ENCODE data around the gene TAF10.

Gene TAF10

GRCh38 chr11:6596239-6596877, 15.7 kb downstream of the TAF10 start:
- TF ChIP-seq, protein P1, sequence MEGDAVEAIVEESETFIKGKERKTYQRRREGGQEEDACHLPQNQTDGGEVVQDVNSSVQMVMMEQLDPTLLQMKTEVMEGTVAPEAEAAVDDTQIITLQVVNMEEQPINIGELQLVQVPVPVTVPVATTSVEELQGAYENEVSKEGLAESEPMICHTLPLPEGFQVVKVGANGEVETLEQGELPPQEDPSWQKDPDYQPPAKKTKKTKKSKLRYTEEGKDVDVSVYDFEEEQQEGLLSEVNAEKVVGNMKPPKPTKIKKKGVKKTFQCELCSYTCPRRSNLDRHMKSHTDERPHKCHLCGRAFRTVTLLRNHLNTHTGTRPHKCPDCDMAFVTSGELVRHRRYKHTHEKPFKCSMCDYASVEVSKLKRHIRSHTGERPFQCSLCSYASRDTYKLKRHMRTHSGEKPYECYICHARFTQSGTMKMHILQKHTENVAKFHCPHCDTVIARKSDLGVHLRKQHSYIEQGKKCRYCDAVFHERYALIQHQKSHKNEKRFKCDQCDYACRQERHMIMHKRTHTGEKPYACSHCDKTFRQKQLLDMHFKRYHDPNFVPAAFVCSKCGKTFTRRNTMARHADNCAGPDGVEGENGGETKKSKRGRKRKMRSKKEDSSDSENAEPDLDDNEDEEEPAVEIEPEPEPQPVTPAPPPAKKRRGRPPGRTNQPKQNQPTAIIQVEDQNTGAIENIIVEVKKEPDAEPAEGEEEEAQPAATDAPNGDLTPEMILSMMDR (IDR thresholded peaks at IDR 0.05; ENCODE audit: control insufficient read depth, extremely low read depth, insufficient read depth): no peak
- no peak overlapping the region for H3K4me3 ChIP-seq (ENCODE audit: low read depth, low read length)

GRCh38 chr11:6594142-6594768, 17.8 kb downstream of the TAF10 start:
- DNase-seq (ENCODE audit: low read depth): no peak
- no peak overlapping the region for H3K4me3 ChIP-seq (ENCODE audit: low read depth, low read length)
- TF ChIP-seq, protein P1 (IDR thresholded peaks at IDR 0.05; ENCODE audit: control insufficient read depth, extremely low read depth, insufficient read depth): no peak

More at GRCh38 chr11:6596239-6596877, 15.7 kb downstream of the TAF10 start:
- DNase-seq (ENCODE audit: low read depth): no peak

DNA sequence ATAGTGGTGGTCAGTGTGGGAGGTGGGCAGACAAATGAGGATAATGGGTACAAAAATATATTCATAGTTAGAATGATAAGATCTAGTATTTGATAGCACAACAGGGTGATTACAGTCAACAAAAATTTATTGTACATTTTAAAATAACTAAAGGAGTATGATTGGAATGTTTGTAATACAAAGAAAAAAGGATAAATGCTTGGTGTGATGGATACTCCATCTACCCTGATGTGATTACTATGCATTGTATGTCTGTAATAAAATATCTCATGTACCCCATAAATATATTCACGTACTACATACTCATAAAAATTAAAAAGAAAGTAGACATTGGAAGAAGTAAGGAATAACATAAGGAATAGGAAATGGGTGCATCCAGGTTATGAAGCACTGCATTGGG, 24.0 kb downstream of the TAF10 start:
- no peak for DNase-seq (ENCODE audit: low read depth)
- TF ChIP-seq, protein P1 (IDR thresholded peaks at IDR 0.05; ENCODE audit: control insufficient read depth, extremely low read depth, insufficient read depth): no peak
- no peak overlapping the region for H3K4me3 ChIP-seq (ENCODE audit: low read depth, low read length)

DNA sequence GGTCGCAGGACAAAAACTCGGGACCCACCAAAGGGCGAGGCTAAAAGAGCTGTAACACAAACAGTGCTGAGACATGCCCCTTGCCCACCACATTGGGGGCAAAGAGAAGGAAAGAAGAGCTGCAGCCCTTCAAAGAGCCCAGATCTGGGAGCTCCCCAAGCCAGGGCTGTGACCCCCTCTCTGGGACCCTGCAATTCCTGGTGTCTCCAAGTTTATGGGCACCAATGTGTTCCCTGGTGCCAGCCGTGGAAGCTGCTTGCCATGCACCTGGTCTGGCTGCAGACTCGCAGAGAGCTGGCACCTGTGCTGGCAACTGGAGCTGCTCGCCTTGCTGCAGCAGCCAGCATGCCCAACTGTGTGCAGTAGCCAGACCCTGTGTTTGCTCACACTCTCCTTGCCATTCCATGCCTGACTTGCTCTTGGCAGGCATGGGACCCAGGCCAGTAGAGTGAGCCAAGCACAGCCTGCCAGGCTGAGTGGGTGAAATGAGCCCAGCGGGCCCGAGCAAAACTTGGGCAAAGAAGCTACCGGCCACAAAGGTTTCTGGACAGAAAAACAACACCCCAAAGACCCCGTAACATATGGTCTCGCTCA, 24.6 kb downstream of the TAF10 start:
- TF ChIP-seq, protein P1 (IDR thresholded peaks at IDR 0.05; ENCODE audit: control insufficient read depth, extremely low read depth, insufficient read depth): no peak
- H3K4me3 ChIP-seq (ENCODE audit: low read depth, low read length): no peak overlapping the region
- peak; percentile 84 for DNase-seq (ENCODE audit: low read depth)

DNA sequence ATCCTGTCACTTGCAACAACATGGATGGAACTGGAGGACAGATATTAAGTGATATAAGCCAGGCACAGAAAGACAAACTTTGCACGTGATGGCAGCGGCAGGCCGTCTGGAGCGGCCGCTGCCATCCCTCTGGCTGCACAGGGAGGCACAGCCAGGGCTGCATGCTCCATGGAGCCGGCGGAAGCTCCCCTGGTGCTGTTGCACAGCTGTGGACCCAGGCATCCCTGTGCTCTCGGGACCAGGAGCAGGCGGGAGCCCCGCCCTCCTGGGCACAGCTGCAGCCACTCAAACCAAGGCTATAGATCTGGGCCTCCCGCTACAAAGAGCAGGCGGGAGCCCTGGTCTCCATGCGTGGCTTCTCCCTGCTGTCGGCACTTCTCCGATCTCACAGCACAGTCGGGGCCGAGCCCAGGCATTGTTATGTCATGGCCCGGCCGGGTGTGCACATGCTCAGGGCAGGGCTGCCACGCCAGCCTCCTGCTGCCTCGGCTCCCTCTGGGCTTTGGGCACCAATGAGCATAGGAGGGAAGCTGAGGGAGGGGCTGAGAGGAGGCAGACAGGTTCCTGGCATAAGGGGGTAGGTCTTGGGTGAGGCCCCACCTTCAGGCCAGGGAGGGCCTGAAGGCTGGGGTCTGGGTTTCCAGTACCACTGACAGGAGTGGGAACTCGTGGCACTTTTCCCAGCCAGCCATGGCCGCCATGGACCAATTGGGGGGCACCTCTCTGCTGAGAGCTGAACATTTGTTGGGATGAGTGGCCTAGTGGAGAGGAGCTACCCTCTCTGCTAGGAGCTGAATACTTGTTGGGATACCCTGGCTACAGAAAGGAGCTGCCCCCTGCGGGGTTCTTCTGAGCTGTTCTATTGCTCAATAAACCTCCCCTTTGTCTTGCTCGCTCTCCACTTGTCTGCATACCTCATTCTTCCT, 25.3 kb downstream of the TAF10 start:
- H3K4me3 ChIP-seq (ENCODE audit: low read depth, low read length): no peak overlapping the region
- no peak for DNase-seq (ENCODE audit: low read depth)

DNA sequence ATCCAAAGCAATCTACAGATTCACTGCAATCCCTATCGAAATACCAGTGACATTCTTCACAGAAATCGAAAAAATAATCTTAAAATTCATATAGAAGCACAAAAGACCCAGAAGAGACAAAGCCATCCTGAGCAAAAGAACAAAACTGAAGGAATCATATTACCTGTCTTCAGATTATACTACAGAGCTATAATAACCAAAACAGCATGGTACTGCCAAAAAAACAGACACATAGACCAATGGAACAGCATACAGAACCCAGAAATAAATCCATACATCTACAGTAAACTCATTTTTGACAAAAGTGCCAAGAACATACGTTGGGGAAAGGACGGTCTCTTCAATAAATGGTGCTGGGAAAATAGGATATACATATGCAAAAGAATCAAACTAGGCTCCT, 27.5 kb downstream of the TAF10 start:
- TF ChIP-seq, protein P1 (IDR thresholded peaks at IDR 0.05; ENCODE audit: control insufficient read depth, extremely low read depth, insufficient read depth): no peak
- no peak for DNase-seq (ENCODE audit: low read depth)
- H3K4me3 ChIP-seq (ENCODE audit: low read depth, low read length): no peak overlapping the region

More for the DNA sequence above, 25.3 kb downstream of the TAF10 start:
- TF ChIP-seq, protein P1 (IDR thresholded peaks at IDR 0.05; ENCODE audit: control insufficient read depth, extremely low read depth, insufficient read depth): no peak
